HG03095 (cell line): ENCODE measurements around the gene AATK.

ENCODE experiments used
- ATAC-seq: cut with Tn5 transposase; IDR thresholded peaks from one replicate; pipeline ENCODE4 v1.9.1; 2021; ENCODE audit warnings: moderate library complexity; ENCODE audit not compliant: unreplicated experiment

Gene AATK

DNA sequence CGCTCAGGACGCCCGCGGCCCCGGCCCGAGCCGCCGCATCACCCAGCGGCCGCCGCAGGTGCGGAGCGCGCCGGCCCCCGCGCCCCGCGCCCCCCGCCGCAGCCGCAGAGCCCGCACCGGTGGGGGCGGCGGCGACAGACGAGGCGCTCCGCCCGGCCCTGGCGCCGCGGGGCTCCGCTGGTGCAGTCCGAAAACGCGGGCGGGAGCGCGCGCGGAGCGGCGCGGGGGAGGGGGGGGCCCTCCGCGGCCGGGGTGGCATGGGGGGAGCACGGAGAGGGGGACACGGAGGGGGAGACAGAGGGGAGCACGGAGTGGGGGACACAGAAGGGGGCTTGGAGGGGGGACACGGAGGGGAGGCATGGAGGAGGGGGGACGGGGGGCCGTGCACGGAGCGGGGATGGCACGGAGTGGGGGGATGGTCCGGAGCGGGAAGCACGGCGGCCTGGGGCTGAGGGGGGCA is at the start of gene AATK:
TSS of gene AATK (minus strand) at position 189 of the 460 bp plus-strand sequence. CDS start 229 bp downstream, outside the sequence.
- ATAC-seq = no peak

- no peak for ATAC-seq
Measured at GRCh38 chr17:81213978-81214377, 48.0 kb upstream of the AATK start.

DNA sequence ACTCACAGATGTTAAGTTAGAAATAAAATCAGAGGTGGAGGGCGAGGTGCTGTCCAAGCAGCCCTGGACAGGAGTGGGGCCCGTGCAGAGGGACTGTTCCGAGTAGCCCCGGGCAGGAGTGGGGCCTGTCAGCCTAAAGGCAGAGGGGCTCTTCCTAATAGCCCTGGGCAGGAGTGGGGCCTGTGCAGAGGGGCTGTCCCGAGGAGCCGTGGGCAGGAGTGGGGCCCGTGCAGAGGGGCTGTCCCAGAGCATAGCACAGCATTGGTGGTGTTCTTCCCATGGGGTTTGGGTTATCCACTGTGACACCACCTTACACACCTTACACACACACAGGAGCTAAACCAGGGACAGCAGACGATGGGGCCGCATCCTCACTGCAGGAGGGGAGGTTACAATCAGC is 46.3 kb upstream of the AATK start:
- no peak for ATAC-seq

GRCh38 chr17:81210868-81211267 is 44.8 kb upstream of the AATK start:
- ATAC-seq = no peak

DNA sequence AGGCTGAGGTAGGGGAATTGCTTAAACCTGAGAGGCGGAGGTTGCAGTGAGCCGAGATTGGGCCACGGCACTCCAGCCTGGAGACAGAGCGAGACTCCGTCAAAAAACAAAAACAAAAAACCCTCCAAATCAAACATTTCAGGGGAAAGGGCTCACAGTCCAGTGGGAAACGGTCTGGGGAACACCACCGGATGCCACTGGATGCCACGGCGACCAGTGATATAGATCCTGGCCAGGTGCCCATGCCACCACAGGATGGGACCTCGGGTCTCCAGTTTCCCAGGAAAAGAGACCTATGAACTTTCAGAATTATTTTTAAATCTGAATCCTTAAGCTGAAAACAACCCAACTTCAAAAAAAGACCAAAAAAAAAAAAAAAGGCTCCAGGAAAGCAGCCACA is 44.4 kb upstream of the AATK start:
- no peak for ATAC-seq

DNA sequence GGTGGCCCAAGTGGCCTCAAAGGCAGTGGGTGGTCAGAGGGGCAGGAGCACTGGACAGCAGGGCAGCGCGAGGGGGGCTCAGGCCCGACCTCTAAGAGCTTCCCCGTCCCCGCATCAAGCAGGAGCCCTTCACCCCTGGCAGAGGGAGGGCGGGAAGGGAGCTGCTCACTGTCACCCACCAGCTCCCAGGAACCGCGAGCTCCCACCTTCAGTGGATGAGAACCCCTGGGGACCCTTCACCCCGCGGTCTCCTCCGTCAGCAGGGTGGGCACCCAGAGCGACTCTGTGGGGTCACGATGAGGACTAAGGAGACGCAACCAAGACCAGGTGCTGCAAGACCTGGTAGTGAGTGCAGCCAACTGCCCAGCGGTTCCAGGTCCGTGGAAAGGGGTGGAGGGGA is 43.1 kb upstream of the AATK start:
- no peak for ATAC-seq

DNA sequence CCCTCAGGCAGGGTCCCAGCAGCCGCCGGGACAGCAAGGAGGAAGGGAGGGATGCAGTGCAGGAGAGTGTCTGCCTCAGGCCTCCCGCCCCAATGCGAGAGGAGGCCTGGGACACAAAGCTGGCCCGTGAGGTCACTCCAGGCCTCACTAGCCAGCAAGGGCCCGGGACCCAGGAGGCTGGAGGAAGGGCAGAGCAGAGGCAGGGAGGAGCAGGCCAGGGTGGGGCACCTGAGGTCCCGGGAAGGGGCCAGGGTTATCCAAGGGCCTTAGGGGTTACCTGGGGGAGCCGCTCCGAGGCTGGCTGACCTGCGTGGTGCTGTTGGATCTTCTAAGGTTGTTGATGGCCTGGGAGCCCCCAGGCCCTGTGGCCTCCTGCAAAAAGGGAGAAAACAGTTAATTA is 42.6 kb upstream of the AATK start:
- no peak for ATAC-seq

- no peak for ATAC-seq
Measured at GRCh38 chr17:81207610-81208581, 41.9 kb upstream of the AATK start.

- ATAC-seq = no peak
Measured at GRCh38 chr17:81206657-81207056, 40.6 kb upstream of the AATK start.

- no peak for ATAC-seq
Measured at GRCh38 chr17:81206166-81206565, 40.1 kb upstream of the AATK start.

GRCh38 chr17:81204578-81204977 is 38.6 kb upstream of the AATK start:
- ATAC-seq = no peak

DNA sequence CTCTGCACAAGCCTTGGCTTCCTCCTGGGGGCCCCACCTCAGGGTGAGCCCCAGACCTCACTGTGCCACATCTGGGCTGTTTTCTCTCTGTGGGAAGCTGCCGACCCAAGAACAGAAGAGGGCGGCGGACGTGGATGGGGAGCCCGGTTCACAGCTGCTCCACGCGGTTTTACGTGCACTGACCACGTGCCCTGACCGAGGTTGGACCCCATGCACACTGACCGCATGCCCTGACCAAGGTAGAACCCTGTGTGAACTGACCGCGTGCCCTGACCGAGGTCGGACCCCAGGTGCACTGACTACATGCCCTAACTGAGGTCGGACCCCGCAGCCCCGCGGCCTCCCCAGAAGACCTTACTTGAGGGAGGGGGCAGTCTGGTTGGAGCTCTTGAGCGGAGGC is 37.1 kb upstream of the AATK start:
- ATAC-seq = no peak

GRCh38 chr17:81202318-81202717 is 36.3 kb upstream of the AATK start:
- ATAC-seq = no peak

DNA sequence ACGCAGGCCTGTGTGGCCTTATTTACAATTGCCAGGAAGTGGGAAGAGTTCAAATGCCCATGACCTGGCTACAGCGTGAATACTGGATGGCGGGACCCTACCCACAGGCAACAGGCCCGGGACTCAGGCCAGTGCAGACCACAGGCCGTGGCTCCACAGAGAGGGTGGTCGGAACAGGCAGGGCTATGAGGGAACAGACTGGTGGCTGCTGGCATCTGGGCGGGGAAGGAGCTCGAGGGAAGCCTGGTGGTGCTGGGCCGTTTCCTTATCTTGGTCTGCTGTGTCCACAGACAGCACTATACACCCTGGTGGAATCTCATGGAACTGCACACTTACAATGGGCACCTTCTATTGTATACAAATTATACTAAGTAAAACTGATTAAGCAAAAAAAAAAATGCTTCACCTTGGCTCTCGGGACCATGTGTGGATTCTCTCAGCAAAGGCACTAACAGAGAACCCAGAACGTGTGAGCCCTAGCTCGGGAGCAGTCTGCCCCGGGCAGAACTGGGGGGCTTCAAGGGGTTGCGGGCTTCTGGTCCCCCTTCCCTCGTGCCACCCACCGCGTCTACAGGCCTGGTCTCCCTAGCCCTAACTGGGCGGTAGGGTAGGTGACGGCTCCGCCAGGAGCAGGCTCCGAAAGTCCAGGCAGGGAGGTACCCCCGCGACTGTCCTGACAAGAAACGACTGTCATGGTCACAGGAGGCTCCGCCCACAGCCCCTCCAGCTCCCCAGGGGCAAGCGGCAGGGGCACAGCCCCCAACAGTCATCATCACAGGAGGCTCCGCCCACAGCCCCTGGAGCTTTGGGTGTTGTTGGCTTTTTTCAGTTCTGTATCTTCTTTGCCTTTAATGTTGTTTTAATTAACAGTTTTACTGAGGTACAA is 34.9 kb upstream of the AATK start:
- no peak for ATAC-seq

- ATAC-seq = no peak
Measured at GRCh38 chr17:81200201-81200600, 34.2 kb upstream of the AATK start.

DNA sequence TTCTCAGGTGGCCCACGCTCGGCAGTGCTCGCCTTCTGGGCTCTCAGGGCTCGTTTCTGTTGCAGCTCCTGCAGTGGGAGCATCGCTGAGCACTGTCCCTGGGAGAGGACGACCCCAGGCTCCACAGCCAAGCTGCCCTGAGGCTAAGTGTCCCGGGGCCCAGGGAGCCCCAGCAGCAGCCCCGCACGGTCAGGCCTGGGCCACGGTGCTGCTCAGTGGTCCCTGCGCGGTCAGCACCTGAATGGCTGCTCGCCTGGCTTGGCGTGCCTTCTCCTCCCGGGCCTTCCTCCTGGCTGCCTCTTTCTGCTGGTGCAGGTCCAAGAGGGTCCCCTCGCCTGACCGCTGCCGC is 33.4 kb upstream of the AATK start:
- ATAC-seq = no peak

GRCh38 chr17:81198826-81199481 is 32.9 kb upstream of the AATK start:
- ATAC-seq = no peak

GRCh38 chr17:81197831-81198490 is 31.9 kb upstream of the AATK start:
- ATAC-seq = no peak

DNA sequence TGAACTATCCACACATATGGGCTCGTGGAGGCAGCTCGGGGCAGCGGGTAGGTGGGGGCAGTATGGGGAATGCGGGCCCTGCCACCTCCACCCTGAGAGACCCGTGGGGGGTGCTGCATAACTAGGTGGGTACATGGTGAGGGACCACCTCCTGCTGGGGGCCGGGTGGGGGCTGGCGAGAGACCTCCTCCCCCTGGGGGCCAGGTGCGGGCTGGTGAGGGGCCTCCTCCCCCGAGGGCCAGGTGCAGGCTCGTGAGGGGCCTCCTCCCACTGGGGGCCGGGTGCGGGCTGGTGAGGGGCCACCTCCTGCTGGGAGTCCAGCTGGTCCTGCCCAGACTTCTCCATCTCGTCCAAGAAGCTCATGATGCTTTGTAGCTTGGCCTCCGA is 31.4 kb upstream of the AATK start:
- no peak for ATAC-seq

- ATAC-seq = no peak
Measured at GRCh38 chr17:81196505-81197408, 30.7 kb upstream of the AATK start.
